GM19193 (cell line): ENCODE measurements around the gene CNTN5.

ENCODE experiments used
- POLR2A ChIP-seq: IDR thresholded peaks from 4 replicates; pipeline ENCODE4 v1.6.1; 2011; ENCODE audit not compliant: insufficient read depth, insufficient read length; ENCODE audit errors: extremely low read depth

CNTN5 gene

DNA sequence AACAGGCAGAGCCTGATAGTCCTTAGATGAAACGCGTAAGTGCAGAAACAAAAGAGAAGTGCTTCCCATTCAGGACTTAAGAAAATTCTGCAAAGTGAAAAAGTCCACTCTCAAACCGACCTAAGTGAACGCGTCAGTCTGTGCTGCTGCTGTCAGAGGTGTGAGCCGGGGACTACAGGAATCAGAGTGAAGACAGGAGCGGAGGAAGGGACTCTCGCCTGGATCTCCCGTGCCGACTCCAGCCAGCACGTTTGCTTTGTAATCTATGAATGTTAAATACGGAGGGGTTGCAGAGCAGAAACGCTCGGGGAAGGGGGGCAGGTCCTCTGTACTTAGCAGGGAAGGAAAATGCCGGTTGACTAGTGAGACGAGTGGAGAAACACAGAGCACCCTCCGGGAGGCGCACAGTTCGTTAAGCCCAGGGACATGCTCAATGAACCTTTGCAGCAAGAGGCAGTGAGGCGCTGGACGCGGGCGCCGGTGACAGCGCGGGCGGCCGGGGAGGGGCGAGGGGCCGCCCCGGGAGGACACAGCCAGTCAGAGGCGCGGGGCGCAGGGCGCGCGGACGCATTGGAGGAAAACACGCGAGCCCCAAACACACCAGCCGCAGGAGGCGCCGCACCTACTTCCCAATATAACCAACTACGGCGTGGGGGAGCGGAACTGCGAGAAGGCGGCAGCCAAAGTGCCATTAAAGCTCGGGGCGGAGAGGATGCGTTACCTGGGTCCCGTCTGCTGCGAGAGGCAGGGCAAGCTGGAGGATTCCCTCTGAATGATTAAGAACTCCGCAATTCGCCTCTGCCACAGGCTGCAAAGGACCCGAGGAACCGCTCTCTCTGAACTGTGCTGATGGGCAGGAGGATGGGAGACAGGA is at the start of gene CNTN5:
Gene CNTN5 (plus strand): TSS at position 598 of the 874 bp plus-strand sequence.
- TF ChIP-seq POLR2A, result no peak

DNA sequence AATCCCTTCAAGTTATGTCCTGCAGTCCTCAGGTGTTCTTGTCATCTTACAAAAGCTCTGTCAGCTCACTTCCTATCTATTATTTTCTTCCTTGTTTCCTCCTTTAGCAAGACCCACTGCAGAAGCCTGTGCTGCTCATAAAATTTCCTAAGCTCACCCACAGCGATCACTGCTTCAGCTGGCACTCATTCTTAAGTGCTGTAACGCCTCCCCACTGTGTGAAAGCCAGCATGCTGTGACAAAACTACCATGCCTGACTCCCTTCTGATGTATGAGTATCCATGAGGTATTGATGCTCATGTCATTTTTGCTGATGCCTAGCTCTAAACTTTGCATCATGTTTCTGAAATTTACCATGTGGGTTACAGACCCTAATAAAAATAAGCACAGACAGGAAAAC is 41.5 kb upstream of the CNTN5 start:
- no peak for TF ChIP-seq POLR2A

GRCh38 chr11:99015634-99016454 is 4.9 kb upstream of the CNTN5 start:
- TF ChIP-seq POLR2A, result no peak

DNA sequence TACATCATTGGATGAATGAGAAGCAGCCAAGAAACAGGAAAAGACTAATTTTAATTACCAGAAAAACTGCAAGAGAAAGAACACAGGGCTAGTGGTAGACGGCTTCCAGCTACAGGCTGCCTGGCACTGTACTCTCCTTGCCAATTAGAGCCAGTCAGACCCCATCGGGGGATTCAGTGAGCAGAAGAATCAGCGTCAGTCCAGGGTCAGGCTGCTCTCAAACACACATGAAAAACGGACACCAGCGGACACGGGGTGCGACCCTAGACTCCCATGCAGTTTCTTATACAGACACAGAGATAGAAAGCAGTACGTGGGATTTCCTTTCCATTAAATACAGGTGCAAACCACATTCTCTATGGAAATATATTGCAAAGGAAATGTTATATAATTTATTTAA is 1.1 kb upstream of the CNTN5 start:
- TF ChIP-seq POLR2A, result no peak

DNA sequence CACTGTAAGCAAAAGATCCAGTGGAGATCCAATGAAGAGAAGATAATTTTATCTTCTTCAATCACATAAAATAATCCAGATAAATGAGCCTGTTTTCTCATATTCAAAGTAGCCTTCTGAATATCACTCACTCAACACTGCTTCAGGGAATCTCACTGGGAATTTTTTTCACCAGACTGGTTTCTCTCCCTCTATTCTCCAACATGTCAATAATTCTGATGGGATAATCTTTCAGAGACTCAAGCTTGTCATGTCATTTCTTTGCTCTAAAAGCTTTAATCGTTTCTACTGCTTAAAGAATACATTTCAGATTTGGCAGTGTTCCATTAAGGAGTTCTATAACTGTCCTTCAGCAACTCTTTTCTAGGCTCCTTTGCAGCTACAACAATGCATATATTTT is 16.3 kb downstream of the CNTN5 start:
- TF ChIP-seq POLR2A, result no peak

DNA sequence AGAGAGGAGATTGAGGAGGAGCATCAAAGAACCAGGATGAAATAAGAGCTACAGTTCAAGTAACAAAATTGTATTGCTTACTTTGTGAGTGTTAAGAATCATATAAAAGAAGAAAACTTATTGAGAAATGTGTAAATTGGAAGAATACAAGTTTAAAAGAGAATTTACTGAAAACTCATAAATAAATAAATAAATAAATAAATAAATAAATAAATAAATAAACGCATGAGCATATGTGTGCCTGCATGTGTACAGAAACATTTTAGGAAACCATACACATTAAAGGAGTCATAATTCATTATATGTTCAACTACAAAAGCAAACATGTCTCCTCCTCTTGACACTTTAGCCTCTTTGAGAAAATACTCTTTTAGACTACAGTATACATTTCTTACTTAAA is 42.6 kb downstream of the CNTN5 start:
- no peak for TF ChIP-seq POLR2A

DNA sequence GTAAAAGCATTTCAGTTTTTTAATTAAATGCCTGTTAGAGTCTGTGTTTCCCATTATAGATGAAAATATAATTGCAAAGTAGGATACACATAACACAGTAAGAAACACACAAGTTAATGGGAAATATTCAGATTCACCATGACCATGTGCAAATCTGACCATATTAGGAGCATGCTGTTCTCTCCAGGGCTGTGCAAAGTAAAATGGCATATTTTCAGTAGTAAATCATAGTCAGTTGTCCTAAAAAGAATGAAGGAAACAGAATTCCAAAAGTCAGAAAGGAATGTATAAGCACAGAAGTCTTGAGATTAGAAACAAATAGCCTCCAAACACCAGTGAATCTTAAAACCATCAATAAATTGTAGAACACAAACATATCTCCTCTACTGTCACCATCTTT is 44.4 kb downstream of the CNTN5 start:
- TF ChIP-seq POLR2A, result no peak

- TF ChIP-seq POLR2A, result no peak
Observed at GRCh38 chr11:99066618-99067317, 46.0 kb downstream of the CNTN5 start.

DNA sequence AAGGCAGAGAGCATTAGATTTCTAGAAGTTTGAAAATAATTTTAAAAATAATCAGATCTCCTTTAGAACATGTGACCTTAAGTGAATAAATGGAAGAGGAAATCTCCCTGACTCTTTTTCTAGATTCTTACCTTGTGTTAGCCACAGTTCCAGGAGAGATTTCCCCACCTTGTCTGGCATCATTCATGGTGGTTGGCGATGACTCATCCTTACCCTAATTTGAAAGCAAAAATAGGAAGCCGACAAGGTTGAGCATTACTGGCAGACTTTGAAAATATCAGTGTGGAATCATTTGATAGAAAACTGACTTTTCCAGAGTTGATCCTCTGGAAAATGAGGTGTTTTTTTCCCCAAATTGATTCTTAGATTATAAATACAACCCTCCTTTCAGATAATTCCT is 48.1 kb downstream of the CNTN5 start:
- no peak for TF ChIP-seq POLR2A

GRCh38 chr11:99069856-99070444 is 49.2 kb downstream of the CNTN5 start:
- no peak for TF ChIP-seq POLR2A

DNA sequence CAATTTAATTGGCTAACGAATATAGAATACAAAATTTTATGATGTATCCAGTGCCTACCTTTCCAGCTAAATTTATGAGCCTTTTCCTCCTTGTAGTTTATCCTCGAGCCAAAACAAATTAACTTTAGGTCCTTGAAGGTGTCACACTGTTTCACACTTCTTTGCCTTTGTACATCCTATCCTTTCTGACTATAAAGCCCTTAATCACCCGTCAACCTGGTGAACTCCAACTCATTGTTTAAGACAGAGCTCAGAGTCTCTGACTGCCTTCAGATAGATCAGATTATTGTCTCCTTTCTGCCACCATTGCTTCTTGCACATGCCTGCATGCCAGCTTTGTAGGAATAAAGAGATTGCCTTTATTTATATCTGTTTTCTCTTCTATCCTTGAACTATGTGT is 58.8 kb downstream of the CNTN5 start:
- no peak for TF ChIP-seq POLR2A

- TF ChIP-seq POLR2A, result no peak
Observed at GRCh38 chr11:99080154-99080553, 59.4 kb downstream of the CNTN5 start.

DNA sequence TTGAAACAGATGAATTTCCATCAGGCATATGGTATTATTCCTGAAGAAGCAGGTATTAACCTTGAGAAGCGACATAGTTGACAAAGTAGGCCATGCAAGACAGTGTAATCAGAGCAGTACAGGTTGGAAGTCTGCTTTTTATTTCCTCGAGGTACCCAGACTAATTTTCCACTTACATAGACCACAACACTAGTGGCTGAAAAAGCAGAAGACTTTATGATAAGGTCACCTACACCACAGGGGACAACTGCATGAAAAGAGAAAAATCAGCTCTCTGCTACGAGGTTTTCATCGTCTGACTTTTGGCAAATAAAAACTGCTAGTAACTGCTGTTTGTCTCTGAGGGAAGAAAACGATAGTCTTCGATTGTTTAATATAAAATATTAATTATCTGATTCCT is 77.5 kb downstream of the CNTN5 start:
- no peak for TF ChIP-seq POLR2A

DNA sequence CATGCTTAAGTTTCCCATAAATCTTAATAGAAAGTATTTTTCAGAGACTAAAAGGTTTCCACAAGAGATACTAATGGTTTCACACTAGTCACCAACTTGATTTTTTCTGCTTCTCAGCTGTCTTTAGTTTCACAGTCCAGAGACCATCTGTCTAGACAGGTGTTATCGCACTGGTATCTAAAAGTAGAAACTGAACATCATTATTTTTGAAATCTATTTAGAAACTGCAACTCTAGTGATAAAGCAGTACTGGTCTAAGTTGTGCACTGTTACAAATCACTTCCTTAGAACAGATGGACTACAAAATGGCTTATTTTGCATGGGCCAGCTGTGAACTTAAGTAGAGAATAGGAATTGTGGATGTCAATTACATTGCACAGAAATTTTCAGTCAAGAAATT is 78.0 kb downstream of the CNTN5 start:
- no peak for TF ChIP-seq POLR2A

GRCh38 chr11:99117603-99118002 is 96.9 kb downstream of the CNTN5 start:
- TF ChIP-seq POLR2A, result no peak
